ENCODE data around the gene IMMP2L. TPM values are rescaled to one million over a fixed set of nuclear protein-coding genes. Genes with fewer than 3 reads are reported as not detected.

IMMP2L gene
- total RNA-seq, 3 donors from 2014 or later (not counting 1 experiment from before 2014, with no cell fraction given) = 6.9 to 9.2 (median 8.7) TPM

GRCh38 chr7:111392294-111392693 is 170.0 kb downstream of the IMMP2L start:
- no peaks in the 10 kb centered on the region for H3K27me3 Mint-ChIP-seq (ENCODE audit: low read depth in 2 of 2)

GRCh38 chr7:111390000-111390399 is 172.3 kb downstream of the IMMP2L start:
- H3K27ac ChIP-seq (ENCODE audit: low read length) = no peak overlapping the region
- Mint-ChIP-seq H3K9me3 (peaks cover 15 to 21% of the 10 kb centered on the region in 2 donors), H3K4me1 (peaks cover 0 to 4% of the 10 kb centered on the region in 2 donors), H3K27ac (no peak overlapping the region), H3K36me3 (no peaks in the 10 kb centered on the region), H3K4me3 (no peak overlapping the region), H3K27me3 (ENCODE audit: low read depth in 2 of 2) (no peaks in the 10 kb centered on the region)
- DNase-seq = no peak
- H3K9me3 ChIP-seq (ENCODE audit: control insufficient read depth, insufficient read depth, low read length) = no peaks in the 10 kb centered on the region
- peak in 1 of 3 donors; percentile 48 for ATAC-seq
- H3K27me3 ChIP-seq (ENCODE audit: control insufficient read depth, insufficient read depth, low read length) = no peaks in the 10 kb centered on the region
- intact Hi-C loops (cut with micrococcal nuclease) = no loop called here
- WGBS (ENCODE audit: insufficient coverage) = 94% methylated on average over 4 of the region's 4 CpGs
- no peak for TF ChIP-seq CTCF (IDR thresholded peaks at IDR 0.05)
- H3K4me1 ChIP-seq (ENCODE audit: control insufficient read depth, insufficient read depth, low read length) = no peaks in the 10 kb centered on the region
- H3K4me3 ChIP-seq (ENCODE audit: low read length) = no peak overlapping the region
- H3K36me3 ChIP-seq (ENCODE audit: control insufficient read depth, insufficient read depth, low read length) = no peaks in the 10 kb centered on the region

More at GRCh38 chr7:111392294-111392693, 170.0 kb downstream of the IMMP2L start:
- no peaks in the 10 kb centered on the region for H3K36me3 Mint-ChIP-seq
- H3K27me3 ChIP-seq (ENCODE audit: control insufficient read depth, insufficient read depth, low read length) = no peaks in the 10 kb centered on the region
- DNase-seq (no peak), ATAC-seq (no peak)
- TF ChIP-seq CTCF (IDR thresholded peaks at IDR 0.05) = no peak
- H3K27ac ChIP-seq (ENCODE audit: low read length) = no peak overlapping the region
- no peak overlapping the region for H3K4me3 ChIP-seq (ENCODE audit: low read length)
- H3K4me1 ChIP-seq (ENCODE audit: control insufficient read depth, insufficient read depth, low read length) = no peaks in the 10 kb centered on the region
- H3K36me3 ChIP-seq (ENCODE audit: control insufficient read depth, insufficient read depth, low read length) = no peaks in the 10 kb centered on the region
- H3K4me3 Mint-ChIP-seq = no peak overlapping the region
- peaks cover 15 to 20% of the 10 kb centered on the region in 2 donors for H3K9me3 Mint-ChIP-seq
- no peaks in the 10 kb centered on the region for H3K9me3 ChIP-seq (ENCODE audit: control insufficient read depth, insufficient read depth, low read length)
- WGBS (ENCODE audit: insufficient coverage) = 86% methylated on average over 1 of the region's 1 CpG
- intact Hi-C loops (cut with micrococcal nuclease) = no loop called here
- H3K27ac Mint-ChIP-seq = no peak overlapping the region
- peaks cover 0 to 4% of the 10 kb centered on the region in 2 donors for H3K4me1 Mint-ChIP-seq

DNA sequence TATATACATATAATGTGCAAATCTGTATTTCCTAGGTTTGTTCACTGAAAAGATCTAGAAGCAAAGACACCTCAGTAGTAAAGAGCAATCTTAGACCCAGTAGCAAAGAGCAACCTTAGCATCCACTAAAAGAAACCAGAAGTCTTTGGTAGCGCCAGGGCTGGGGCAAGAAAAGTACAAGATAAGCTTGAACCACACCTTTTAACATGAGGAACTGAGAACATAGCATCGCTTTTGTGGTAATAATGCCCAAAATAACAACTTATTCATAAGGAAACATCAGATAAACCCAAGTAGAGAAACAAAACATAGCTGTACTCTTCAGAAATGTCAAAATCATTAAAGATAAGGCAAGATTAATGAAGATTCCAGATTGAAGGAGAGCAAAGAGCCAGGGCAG is 173.4 kb downstream of the IMMP2L start:
- DNase-seq (no peak), ATAC-seq (no peak)
- H3K27me3 ChIP-seq (ENCODE audit: control insufficient read depth, insufficient read depth, low read length) = no peaks in the 10 kb centered on the region
- peaks cover 0 to 4% of the 10 kb centered on the region in 2 donors for H3K4me1 Mint-ChIP-seq
- H3K36me3 ChIP-seq (ENCODE audit: control insufficient read depth, insufficient read depth, low read length) = no peaks in the 10 kb centered on the region
- no peak overlapping the region for H3K4me3 ChIP-seq (ENCODE audit: low read length)
- intact Hi-C loops (cut with micrococcal nuclease) = no loop called here
- H3K27me3 Mint-ChIP-seq (ENCODE audit: low read depth in 2 of 2) = no peaks in the 10 kb centered on the region
- H3K27ac Mint-ChIP-seq = no peak overlapping the region
- 60% methylated on average over 2 of the region's 2 CpGs for WGBS (ENCODE audit: insufficient coverage)
- no peak overlapping the region for H3K27ac ChIP-seq (ENCODE audit: low read length)
- H3K4me1 ChIP-seq (ENCODE audit: control insufficient read depth, insufficient read depth, low read length) = no peaks in the 10 kb centered on the region
- no peaks in the 10 kb centered on the region for H3K36me3 Mint-ChIP-seq
- no peak for TF ChIP-seq CTCF (IDR thresholded peaks at IDR 0.05)
- H3K9me3 Mint-ChIP-seq = peaks cover 15 to 23% of the 10 kb centered on the region in 2 donors
- no peaks in the 10 kb centered on the region for H3K9me3 ChIP-seq (ENCODE audit: control insufficient read depth, insufficient read depth, low read length)
- H3K4me3 Mint-ChIP-seq = no peak overlapping the region

GRCh38 chr7:111388016-111388415 is 174.3 kb downstream of the IMMP2L start:
- Mint-ChIP-seq H3K4me3 (no peak overlapping the region), H3K27ac (no peak overlapping the region), H3K9me3 (peaks cover 10 to 19% of the 10 kb centered on the region in 2 donors), H3K4me1 (no peaks in the 10 kb centered on the region), H3K36me3 (no peaks in the 10 kb centered on the region), H3K27me3 (ENCODE audit: low read depth in 2 of 2) (no peaks in the 10 kb centered on the region)
- Histone ChIP-seq H3K9me3 (ENCODE audit: control insufficient read depth, insufficient read depth, low read length) (no peaks in the 10 kb centered on the region), H3K27ac (ENCODE audit: low read length) (no peak overlapping the region), H3K4me3 (ENCODE audit: low read length) (no peak overlapping the region), H3K4me1 (ENCODE audit: control insufficient read depth, insufficient read depth, low read length) (no peaks in the 10 kb centered on the region), H3K36me3 (ENCODE audit: control insufficient read depth, insufficient read depth, low read length) (no peaks in the 10 kb centered on the region), H3K27me3 (ENCODE audit: control insufficient read depth, insufficient read depth, low read length) (no peaks in the 10 kb centered on the region)
- intact Hi-C loops (cut with micrococcal nuclease) = no loop called here
- 63% methylated on average over 2 of the region's 2 CpGs for WGBS (ENCODE audit: insufficient coverage)
- DNase-seq = no peak
- no peak for TF ChIP-seq CTCF (IDR thresholded peaks at IDR 0.05)
- no peak for ATAC-seq
